Iris pigment epithelial cell (primary cell): Measurements from ENCODE around the gene DESI1.
"Not testable (repeated sequence)": the region's sequence is repeated elsewhere in the genome, so short reads cannot be mapped to it uniquely, and the experiment has no call there.

Experiments
- DNase-seq: peaks from one replicate; pipeline ENCODE4 v3.0.0-alpha.2; 2011; ENCODE audit warnings: low read depth

The DESI1 gene

GRCh38 chr22:41620589-41621098 is at the start of gene DESI1:
TSS of gene DESI1 (minus strand) at chr22:41621043. CDS start at chr22:41620839, 204 bp downstream.
- DNase-seq: peak; percentile 7

- peak; percentile 91 for DNase-seq
Observed at GRCh38 chr22:41668971-41669911, 48.4 kb upstream of the DESI1 start.

GRCh38 chr22:41664951-41665350 is 44.1 kb upstream of the DESI1 start:
- no peak for DNase-seq

- no peak for DNase-seq
Observed at GRCh38 chr22:41664490-41664889, 43.6 kb upstream of the DESI1 start.

- not testable (repeated sequence) for DNase-seq
Observed at GRCh38 chr22:41663594-41663993, 42.8 kb upstream of the DESI1 start.

GRCh38 chr22:41661713-41662112 is 40.9 kb upstream of the DESI1 start:
- no peak for DNase-seq

- DNase-seq: peak; percentile 34
Observed at GRCh38 chr22:41661088-41661487, 40.2 kb upstream of the DESI1 start.

GRCh38 chr22:41660416-41660815 is 39.6 kb upstream of the DESI1 start:
- no peak for DNase-seq

DNA sequence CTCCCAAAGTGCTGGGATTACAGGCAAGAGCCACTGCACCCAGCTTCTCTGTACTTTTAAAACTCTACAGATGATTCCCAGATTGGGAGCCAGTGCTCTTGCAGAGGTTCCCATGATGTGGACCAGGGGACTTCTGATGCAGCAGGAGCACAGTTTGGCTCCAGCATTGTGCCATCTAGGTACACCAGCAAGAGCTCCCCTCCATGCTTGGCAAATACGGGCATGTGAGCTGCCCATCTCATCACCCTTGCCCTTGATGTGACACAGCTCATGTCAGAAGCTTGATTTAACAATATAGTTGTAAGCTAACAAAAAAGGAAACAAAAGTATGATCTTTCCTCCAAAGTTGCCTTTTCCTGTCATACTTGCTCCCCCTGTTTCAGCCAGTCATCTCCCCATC is 39.1 kb upstream of the DESI1 start:
- DNase-seq: no peak

GRCh38 chr22:41658869-41659268 is 38.0 kb upstream of the DESI1 start:
- DNase-seq: no peak

- DNase-seq: no peak
Observed at GRCh38 chr22:41657709-41658108, 36.9 kb upstream of the DESI1 start.

GRCh38 chr22:41656556-41656955 is 35.7 kb upstream of the DESI1 start:
- DNase-seq: no peak

- no peak for DNase-seq
Observed at GRCh38 chr22:41654322-41654721, 33.5 kb upstream of the DESI1 start.

DNA sequence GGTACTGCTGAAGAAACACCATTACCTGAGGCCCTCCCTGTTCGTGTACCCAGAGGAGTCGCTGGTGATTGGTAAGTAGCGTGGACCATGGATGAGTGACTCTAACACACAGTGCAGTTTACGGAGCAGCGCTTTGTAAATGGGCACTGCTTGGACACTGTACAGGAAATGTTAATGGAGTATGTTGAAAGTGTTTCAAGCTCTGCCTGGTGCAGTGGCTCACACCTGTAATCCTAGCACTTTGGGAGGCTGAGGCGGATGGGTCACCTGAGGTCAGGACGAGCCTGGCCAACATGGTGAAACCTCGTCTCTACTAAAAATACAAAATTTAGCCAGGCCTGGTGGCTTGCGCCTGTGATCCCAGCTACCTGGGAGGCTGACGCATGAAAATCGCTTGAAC is 30.0 kb upstream of the DESI1 start:
- DNase-seq: no peak

- DNase-seq: no peak
Observed at GRCh38 chr22:41650229-41650628, 29.4 kb upstream of the DESI1 start.

DNA sequence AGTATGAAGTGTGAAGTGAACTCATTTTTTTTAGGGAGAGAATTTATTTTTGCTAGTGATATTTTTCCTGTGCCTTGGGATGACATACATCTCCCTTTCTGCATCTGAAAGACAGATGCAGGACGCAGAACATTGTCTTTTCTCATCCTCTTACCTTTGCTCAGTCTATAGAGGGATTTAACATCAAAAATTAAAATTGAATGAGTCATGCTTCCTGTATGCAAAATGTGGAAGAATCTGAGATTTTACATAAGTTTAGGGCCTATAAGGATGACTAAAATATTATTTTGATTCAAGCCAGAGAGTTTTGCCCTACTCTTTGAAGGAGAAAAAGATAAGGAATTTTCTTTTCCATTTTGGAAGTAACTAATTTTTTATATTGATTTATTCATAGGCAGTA is 27.6 kb upstream of the DESI1 start:
- no peak for DNase-seq

- DNase-seq: no peak
Observed at GRCh38 chr22:41647771-41648170, 26.9 kb upstream of the DESI1 start.

DNA sequence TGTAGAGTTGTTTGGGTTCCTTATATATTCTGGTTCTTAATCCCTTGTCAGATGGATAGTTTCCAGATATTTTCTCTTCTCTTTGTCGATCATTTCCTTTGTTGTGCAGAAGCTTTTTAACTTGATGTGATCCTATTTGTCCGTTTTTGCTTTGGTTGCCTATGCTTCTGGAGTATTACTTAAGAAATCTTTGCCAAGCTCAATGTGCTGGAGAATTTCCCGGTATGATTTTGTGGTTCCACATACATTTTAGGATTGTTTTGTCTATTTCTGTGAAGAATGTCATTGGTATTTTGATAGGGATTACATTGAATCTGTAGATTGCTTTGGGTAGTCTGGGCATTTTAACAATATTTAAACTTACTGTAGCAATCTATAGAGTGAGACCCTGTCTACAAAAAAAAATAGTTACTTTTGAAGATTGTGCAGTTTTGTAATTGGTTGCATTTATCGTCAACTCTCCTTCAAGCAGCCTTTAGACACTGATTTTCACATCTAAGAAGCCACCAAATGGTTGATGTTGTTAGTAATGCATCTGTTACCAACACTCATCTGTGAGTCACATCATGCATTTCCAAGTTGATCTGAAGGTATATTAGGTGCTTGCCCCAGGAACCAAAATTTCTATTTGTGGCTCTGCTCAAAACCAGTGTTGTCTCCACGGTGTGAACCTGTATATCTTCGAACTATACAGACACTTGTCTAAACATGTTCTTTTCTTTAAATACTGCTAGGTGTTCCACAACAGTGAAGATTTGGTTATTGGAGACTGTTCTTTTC is 21.7 kb upstream of the DESI1 start:
- peak; percentile 29 for DNase-seq

GRCh38 chr22:41641854-41642253 is 21.0 kb upstream of the DESI1 start:
- DNase-seq: no peak

DNA sequence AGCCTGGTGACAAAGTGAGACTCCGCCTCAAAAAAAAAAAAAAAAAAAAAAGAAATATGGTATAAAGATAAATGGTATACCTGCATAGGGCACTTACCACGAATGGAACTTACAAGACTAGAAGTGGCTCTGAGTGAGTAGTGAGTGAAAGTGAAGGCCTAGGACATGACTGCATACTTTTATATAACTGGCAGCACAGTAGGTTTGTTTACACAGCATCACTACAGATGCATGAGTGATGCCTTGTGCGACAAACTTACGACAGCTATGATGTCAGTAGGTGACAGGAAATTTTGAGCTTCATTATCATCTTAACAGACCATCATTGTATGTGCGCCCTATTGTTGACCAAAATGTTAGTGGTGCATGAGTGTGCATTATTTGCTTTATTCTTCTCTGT is 17.9 kb upstream of the DESI1 start:
- DNase-seq: no peak

DNA sequence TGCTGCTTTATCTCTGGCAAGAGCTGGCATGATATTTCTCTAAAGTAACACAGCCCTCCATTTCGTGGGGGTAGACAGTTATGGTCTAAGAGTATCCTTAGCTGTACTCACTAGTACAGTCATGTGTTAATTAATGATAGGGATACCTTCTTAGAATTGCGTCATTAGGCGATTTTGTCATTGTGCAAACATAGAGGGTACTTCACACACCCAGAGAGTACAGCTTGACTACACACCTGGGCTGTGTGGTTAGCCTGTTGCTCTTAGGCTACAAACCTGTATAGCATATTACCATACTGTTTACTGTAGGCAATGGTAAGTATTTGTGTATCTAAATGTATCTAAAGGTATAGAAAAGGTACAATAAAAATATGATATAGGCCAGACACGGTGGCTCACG is 17.3 kb upstream of the DESI1 start:
- no peak for DNase-seq

DNA sequence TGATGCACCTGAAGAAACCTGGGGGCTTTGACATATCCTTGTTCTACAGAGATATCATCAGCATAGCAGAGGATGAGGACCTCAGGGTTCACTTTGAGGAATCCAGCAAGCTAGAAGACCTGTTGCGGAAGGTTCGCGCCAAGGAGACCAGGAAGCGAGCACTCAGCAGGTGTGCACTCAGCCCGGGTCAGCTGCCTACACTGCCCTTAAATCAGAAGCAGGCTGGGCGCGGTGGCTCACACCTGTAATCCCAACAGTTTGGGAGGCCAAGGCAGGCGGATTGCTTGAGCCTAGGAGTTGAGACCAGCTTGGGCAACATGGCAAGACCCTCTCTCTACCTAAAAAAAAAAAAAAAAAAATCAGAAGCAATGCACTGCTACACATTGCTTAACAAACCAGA is 16.8 kb upstream of the DESI1 start:
- not testable (repeated sequence) for DNase-seq

DNA sequence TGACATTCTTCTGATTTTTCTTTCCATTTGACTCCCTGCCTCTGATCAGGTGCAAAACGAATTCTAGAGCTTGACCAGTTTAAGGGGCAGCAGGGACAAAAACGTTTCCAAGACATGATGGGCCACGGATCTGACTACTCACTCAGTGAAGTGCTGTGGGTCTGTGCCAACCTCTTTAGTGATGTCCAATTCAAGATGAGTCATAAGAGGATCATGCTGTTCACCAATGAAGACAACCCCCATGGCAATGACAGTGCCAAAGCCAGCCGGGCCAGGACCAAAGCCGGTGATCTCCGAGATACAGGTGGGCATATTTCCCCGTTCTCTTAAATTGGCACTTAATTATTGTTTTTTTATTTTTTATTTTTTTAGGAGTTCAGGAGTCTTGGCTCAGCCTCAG is 15.6 kb upstream of the DESI1 start:
- DNase-seq: peak; percentile 29
